Stimulated activated CD4-positive, alpha-beta T cell treated with anti-CD3 and anti-CD28 coated beads, Interleukin-2, amount 100 ng/mL, for 24 hours (primary cell): ENCODE data around the gene SLC26A1.

ENCODE experiments used
- DNase-seq, 2 donors: peaks; one replicate each; pipeline ENCODE4 v3.0.0-alpha.2; 2020

SLC26A1 gene

DNA sequence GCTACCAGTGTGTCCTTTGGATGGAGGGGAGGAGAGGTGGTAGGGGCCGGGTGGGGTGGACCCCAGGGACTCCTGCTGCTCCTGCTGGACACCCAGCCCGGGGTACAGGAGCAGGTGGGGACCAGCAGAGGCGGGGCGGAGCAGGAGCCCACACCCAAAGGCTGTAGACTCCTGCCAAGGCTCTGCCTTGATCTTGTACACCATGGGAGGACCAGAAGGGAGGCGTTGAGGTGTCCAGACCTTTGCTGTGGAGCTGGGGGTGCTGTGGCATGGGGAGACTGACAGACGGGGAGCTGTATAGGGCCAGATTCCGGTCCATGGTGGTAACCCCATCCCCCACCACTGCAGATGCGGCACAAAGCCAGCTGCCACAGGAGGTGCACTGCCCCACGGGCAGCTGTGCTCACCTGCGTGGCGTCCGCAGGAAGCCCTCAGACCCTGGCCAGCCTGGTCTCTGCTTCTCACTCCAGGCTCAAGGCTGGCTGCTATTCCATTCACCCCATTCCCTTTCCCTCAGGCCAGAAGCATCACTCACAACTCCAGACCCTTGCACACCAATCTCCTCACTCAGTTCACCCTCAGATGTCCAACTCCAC lies 5.0 kb upstream of the SLC26A1 start:
- DNase-seq: no peak

DNA sequence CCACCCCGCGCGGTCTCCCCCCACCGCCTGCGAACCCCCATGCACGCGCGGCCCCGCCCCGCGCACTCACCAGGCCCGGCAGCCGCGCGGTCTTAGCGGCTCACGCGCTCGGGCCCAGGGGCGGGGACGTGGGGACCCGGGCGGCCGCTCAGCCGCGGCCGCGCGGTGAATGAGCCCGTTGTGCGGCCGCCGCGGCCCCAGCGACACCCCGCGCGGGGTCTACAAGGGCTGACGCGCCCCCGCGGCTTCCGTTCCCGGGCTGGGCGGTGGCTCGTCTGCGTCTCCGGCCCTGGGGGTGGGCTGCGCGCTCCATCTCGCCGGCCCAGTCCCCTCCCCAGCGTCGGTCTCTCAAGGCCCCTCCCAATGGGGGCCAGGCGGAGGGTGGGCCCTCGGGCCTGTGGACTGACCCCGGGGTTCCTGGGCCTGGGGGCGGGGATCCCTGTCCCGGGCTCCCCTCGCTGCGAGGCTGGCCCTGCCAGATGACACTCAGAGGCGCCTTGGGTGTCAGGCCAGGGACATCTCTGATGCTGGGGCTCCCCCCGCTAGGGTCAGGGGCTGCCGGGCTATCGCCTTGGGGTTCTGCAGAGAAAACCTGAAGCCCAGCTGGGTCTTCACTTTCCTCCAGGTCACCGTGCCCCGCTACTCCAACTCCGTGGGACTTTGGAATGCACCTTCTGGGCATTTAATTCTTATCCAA lies 4.3 kb upstream of the SLC26A1 start:
- no peak for DNase-seq

DNA sequence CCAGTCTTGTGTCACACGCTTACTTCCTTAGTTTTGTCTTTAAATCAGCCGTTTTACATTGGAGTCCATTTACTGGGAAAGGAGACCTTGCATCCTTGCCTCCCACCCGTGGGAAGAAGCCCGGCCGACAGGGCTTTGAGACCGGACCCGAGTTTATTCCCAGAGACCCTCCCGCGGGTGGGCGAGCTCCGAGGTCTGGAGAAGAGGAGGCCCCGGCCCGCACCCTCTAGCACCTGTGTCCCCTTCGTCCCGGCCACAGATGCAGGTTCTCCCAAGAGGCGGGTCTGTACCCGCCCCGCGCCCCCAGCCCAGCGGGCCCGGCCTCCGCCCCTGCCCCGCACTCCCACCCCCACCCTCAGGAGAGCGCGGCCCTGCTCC lies 3.8 kb upstream of the SLC26A1 start:
- no peak for DNase-seq

DNA sequence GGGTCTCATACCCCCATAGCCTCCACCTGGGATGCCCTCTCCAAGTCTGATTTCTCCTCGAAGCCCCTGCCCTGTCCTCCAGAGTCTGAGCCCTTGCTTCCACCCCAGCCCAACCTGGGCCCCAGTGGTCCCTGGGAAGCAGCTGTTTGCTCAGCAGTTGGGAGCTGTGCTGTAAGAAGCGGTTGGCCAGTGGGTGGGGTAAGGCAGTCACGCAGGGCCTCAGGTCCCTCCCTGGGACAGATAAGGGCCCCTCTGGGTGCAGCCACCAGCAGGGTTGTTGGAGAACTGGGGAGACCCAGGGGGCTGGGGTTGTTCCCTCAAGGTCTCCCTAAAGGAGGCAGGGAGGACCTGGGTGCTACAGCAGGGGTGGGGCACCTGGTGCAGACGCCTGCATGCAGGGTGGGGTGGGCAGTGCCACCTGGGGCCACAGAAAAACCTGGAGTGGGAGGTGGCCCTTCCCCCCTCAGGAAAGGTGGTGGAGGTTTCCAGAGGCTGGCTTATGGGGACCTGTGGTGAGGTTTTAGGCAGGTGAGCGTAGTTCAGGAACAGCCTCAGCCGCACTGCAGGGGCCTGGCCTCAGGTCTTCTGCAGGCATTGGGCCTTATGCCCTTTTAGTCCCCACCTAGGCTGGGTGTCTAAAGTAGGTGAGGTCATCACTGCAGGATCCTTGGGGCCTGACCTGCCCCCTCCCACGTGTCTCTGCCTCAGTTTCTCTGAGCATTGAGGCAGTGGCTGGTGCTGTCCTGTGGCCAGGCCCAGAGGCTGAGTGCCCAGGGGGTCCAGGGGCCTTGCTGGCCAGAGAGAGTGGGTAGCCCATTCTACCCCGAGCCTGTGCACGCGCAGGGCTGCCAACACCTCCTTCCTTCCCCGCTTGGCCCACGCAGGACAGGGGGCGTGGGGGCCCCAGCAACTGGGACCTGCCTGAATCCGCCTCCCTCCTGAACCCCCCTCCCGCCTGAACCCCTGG lies 3.1 kb upstream of the SLC26A1 start:
- DNase-seq: no peak

DNA sequence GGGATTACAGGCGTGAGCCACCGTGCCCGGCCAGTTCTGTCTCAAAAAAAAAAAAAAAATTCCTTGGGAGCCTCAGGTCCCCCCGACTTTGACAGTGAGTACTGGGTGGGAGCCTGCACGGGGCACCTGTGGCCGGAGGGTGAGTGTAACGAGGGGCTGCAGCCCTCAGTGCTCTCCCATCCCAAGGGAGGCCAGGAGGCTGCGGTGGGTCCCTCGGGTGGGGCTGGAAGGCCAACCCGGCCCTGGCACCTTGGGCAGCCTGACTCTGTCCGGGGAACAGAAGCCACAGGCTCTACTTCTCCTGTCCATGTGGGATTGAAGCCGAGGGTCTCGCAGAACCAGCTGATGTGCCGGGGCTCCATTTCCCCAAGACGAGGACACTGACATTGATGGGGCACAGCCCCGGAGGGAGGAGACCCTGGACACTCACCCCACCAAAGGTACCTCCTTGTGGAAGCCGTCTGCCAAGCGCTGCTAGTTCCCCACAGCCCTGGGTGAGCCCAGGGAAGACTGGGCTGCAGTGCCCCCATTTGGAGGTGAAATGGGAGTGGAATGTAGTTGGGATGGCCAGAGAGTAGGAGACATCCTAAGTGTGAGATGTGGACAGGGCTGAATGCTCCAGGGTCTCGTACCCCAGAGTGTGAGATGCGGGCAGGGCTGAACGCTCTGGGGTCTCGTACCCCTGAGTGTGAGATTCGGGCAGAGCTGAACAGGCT lies 2.3 kb upstream of the SLC26A1 start:
- DNase-seq: no peak

DNA sequence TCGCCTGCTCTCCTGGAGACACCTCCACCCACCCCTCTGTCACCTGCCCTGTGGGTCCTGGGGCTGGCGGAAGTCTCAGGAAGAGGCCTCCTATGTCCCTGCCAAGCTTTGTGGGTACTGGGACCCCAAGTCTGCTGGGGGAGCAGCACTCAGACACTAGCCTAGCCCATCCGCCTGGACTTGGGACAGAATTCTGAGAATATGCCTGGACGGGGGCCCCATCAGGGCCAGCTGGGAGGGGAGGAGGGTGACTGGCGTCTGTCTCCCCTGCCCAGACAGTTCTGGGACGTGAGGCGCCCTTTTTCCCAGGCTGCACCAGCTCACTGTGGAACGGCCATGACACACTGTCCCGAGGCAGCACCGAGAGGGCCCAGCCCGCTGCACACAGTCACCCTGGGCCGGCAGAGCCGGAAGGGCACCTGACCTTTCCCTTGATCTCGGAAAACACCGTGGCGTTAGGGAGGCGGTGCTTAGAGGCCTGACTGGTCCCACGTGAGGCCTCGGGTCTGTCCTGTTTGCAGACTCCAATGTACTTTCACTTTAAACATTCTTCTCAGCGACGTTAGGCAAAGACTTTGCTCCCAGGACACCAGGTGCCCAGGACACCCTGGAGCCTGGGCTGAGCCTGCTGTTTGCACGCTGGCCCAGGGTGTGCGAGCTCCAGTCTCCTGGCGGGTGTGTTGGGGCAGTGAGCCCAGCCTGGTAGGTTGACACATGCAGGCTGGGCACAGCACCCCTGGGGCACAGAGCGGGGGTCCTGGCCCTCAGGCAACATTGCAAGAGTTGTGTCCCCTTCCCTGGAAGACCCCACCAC lies 700 bp downstream of the SLC26A1 start:
- DNase-seq: no peak

DNA sequence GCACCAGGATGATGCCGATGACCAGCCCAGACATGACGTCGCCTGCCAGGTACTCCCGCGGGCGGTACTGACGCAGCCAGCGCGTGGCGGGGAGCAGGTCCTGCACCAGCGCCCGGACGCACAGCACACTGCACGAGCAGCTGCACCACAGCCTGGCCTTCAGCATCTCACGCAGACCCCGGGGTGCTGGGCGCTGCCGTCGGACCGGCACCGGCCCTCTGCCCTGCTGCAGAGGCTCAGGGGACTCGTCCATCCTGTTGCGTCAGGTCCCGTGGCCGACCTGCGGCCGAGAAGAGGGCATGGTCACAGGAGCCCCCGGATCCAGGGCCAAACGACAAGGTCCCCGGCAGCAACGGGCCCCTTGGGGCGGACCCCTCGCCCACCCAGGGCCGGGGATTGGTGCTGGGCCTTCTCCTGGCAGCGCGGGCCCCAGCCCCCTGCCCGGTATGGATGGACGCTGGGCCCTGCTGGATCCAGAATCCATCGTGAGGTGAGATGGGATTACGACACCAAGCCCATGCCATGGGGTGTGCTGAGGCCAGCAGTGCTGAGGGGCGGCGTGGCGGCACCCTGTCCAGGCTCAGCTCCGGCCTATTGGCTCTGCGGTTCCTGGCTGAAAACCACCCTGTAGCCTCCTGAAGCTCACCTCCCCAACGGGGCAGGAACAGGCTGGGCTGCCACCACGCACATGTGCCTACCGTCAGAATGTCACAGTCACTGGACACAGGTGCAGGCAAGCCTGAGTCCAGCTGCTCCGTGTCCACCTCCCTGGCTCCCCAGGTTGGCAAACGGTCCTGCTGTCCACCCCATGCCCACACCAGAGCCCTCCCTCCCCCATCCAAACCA lies 1.5 kb downstream of the SLC26A1 start:
- no peak for DNase-seq

DNA sequence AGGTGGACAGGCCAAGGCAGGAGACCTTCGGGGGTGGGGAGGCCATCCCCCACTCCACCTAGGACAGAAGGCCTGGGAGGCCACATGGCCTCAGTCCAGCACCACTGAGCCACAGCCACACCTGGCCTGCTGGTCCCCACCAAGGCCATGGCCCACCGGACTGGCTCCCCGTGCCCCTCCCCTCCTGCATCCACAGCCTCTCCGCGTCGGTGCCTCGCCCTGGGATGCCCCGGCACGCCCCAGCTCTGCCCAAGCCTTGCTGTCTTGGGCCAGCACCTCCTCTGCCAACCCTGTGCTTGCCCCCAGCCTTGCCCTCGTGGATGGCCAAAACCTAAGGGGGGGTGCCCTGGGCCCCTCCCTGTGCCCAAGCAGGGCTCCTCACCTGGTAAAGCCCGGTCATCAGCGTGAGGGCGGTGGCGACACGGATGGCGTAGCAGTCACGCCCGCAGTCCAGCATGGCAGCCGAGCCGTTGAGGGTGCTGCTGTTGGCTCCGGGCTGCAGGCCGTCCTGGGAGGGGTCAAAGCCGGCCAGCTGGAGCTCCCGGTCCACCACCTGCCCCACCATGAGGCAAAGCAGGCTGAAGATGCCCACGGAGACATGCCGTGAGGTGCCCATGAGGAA lies 2.3 kb downstream of the SLC26A1 start:
- DNase-seq: no peak

DNA sequence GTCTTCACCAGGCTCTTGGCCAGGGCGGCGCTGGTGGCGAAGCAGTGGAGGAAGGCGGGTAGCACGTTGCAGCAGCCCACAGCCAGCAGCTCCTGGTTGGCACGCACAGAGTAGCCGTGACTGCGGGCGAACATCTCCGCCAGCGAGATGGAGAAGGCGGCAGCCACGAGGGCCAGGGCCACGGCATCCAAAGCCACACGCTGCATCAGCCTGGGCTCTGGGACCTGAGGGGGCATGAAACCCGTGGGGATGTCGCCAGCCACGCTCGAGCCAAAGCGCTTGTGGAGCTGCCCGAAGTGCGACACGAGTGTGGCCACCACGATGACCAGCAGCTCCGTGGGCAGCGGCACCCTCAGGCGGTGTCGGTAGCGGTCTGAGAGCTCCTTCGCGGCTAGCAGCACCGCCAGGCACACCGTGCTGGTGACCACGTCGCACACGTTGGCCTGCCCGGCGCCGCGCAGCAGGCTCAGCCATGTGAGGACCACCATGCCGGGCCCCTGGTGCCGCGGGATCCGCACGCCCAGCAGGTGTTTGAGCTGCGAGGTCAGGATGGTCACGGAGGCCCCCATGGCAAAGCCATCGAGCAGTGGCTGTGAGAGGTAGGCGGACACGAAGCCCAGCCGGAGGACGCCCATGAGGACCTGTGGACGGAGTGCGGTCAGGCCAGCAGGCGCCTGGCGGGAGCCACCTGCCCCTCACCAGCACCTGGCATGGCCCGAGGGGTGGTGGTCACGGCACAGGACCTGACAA lies 3.3 kb downstream of the SLC26A1 start:
- DNase-seq: no peak

DNA sequence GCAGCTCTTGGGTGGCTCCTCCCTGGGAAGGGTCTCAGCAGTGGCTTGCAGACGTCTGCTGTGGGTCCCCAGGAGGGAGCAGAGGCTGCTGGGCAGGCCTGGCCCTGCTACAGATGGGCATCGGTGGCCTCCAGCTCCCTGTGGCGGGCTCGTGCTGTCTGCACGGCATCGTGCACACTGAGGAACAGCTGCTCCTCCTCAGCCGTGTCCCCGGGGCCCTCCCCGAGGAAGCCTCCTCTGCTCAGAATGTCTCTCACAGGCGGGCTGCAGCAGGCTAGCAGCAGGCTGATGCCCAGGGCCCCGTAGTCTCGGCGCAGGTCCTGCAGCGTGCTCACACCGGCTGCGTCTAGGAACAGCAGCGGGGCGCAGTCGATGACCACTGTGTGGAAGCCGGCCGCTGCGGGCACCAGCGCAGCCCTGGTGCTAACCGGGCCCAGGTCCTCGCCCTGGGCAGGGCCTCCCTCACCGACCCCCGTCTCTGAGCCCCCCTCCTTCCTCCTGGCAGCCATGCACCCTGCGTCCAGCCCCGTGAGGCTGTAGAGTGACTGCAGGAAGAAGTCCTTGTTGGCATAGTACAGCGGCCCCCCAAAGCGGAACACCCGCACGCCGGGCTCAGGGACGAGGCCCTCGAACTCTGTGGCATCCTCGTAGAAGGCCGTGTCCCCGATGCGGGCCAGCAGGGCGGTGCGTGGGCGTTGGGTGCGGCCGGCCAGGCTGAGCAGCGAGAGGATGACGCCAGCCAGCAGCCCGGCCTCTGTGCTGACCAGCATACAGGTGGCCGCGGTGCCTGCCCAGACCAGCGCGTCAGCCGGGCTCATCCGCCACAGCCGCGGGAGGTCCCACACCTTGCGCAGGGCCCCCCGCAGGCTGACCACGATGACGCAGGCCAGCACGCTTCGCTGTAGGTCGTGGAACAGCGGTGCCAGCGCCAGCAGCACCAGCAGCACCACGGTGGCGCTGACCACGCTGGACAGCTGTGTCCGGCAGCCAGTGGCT lies 4.2 kb downstream of the SLC26A1 start:
- DNase-seq: no peak

DNA sequence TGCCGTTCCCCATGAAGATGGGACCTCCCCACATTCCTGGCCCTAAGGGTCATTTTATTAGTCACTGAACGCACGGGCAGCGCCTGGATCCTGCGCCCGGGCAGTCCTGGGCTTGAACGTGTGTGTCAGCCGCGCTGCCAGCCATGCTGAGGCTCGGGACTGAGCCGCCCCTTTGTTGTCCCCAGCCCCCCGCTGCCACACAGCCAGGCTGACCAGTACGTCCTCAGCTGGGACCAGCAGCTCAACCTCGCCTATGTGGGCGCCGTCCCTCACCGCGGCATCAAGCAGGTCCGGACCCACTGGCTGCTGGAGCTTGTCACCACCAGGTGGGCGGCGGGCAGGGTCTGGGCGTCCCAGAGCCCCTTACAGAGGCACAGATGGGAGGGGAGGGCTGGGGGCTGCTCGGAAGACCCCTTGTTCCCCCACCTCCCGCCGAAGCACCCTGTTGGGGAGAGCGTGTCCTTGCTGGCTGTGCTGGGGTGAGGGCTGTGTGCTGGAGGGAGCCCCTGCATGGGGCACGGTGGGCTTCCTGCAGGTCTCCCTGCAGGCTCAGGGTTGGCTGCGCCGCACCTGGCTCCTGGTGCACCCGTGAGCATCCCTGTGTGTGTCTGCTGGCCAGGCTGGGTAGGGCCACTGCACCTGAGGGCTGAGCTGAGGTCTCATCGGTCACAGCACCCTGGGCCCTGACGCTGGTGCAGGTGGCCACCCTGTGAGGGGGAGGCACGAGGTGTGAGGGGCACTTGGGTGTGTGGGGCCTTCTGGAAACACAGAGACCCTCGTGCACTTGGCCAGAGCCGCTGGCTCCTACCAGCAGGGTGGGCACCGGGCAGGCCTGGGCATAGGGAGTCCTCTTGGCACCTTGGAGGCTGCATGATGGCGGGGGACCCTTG lies 5.3 kb downstream of the SLC26A1 start:
- DNase-seq: no peak

DNA sequence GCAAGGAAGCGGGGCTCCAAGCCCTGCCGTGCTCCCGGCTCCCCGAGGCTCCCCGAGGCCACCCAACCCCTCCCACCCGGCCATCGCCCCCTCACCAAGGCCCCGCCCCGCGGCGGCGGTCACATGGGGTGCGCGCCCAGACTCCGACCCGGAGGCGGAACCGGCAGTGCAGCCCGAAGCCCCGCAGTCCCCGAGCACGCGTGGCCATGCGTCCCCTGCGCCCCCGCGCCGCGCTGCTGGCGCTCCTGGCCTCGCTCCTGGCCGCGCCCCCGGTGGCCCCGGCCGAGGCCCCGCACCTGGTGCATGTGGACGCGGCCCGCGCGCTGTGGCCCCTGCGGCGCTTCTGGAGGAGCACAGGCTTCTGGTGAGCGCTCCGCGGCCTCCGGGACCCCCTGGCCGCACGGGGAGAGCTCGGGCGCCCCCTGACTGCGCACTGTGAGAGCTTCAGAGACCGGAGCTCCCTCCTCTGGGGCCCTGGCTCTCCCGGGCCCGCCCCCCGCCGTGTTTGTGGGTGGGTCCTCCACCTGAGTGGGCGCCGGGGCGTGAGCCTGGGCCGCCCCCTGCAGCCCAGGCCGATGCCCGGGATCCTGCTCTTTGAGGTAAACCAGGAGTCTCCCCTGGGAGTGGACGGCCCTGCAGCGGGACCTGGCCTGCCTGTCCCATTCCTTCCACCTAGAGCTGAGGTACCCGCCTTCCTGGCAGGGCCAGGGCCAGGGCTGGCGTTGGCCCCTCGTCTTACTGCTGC lies 6.2 kb downstream of the SLC26A1 start, which contains the start of gene IDUA:
Gene IDUA (plus strand): TSS at position 166 of the 745 bp plus-strand sequence. CDS start 41 bp downstream, at position 207.
- DNase-seq: peak; percentile 84 to 88

DNA sequence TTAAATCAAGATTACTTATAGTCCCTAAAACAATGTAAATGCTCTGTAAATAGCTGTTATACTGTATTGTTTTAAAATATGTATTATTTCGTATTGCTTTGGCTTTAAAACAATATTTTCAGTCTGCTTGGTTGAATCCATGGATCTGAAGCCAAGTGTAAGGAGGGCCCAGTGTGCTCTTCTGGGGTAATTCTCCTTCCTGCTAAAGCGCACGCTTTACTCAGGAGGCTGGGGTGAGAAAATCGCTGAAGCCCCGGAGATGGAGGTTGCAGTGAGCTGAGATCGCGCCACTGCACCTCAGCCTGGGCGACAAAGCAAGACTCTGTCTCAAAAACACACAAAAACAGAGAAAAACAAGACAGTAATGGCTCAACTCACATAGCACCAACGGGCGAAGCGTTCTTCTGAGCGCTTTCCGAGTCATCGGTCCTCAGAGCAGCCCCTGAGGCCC lies 6.8 kb downstream of the SLC26A1 start:
- DNase-seq: no peak

DNA sequence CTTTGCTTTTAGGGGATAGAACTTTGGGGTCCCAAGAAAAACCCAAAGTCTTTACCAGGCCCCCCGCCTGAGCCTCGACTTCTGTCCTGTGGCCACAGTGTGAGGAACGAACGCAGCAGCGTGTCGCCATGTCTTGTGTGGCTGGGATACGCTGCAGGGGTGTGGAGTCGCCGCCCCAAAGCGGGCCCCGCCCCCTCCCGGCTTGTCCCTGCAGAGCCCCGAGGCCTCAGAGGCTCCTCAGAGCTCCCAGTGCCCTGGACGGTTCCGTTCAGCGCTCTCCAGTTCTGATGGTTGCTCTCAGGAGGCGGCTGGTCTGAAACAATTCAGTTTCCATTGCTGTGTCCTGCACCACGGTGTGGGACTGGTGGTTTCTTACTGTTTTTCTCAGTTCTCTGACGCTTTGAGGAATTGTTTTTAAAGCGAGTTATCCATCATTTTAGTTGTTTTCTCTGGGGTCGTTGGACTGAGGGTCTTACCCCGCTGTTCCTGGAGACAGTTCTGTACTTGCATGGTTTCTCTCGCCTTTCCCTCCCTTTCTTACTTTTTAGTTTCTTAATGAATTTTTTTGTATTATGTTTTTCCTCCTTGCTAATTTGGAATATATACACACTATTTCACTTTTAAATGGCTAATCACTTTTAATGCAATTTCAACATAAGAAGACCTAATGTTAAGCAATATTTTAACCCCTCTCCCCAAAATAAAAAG lies 7.9 kb downstream of the SLC26A1 start:
- peak; percentile 79 to 85 for DNase-seq

DNA sequence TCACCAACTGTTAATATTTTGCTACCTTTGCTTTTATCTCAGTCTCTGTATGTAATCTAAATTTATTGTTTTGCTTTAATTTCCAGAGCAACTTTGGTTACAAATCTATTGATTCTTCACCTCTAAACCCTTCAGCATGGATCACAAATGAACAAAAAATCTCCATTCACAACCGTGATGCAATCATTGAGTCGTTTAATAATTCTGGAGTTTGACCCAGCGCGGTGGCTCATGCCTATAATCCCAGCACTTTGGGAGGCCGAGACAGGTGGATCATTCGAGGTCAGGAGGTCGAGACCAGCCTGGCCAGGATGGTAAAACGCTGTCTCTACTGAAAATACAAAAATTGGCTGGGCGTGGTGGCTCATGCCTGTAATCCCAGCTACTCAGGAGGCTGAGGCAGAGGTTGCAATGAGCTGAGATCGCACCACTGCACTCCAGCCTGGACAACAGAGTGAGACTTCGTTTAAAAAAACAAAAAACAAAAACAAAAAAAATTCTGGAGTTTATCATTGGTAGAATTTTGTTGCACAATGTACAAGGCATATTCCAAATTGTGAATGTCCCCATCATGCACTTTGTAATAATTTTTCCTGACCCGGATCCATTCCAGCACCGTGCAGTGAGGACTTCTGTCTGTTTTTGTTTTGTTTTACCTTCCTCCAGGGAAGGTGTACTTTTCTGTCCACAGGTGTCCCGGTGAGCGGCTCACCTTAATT lies 8.7 kb downstream of the SLC26A1 start:
- no peak for DNase-seq
